ENCODE results near the gene NASP. TPM values are rescaled to one million over a fixed set of nuclear protein-coding genes. Genes with fewer than 3 reads are reported as not detected.

NASP gene
- total RNA-seq, 1 experiment from 2014 or later = 514 TPM

DNA sequence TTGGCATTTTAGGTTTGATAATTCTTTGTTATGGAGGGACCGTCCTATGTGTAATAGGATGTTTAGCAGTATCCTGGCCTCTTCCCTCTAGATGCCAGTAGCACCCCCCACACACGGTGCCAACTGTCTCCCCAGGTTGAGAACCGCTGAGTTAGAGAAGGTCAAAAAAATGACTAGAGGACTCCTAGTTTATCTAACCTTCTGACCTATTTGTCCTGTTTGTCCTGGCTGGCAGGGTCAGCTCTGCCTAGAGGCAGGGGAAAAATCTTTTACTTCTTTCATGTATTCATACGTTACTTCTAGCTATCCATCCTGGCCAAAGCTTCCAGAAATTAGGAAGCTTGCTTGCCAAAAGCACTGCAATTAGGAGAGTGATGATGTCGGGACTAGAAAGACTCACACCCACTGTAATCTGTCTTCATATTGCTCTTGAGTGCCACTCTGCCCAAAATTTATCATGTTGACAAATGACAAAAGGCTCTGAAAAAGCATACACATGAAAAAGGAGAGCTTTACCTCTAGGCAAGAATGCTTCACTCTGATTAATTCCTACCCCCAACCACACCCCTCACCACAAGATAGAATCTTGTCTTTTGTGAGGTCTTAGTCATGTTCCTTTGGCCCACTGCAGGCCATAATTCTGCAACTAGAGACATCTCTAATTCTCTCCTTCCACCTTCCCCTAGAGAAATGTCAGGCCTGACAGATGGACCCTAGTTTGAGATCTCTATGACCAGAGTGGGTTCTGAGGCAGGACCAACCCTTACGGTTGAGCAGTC, 47.7 kb upstream of the NASP start:
- no peak for DNase-seq

More for the DNA sequence above, 47.7 kb upstream of the NASP start:
- H3K27ac ChIP-seq (ENCODE audit: insufficient read length, low read depth, low read length) = no peak overlapping the region
- H3K4me1 ChIP-seq (ENCODE audit: insufficient read depth, low read length) = no peaks in the 10 kb centered on the region
- H2BK5ac ChIP-seq (ENCODE audit: insufficient read length, low read length) = no peak overlapping the region
- no peak overlapping the region for H2BK120ac ChIP-seq (ENCODE audit: low read depth, low read length, poor library complexity, severe bottlenecking)
- H4K8ac ChIP-seq (replicated peaks; ENCODE audit: insufficient read length, low read depth, low read length) = no peak overlapping the region
- no peak overlapping the region for H3K9ac ChIP-seq (ENCODE audit: extremely low read depth, insufficient read length, low read length)
- no peak overlapping the region for H2AFZ ChIP-seq (ENCODE audit: low read length)
- no peaks in the 10 kb centered on the region for H3K9me3 ChIP-seq (ENCODE audit: control insufficient read depth, low read depth, low read length)
- H2AK5ac ChIP-seq (ENCODE audit: insufficient read length, low read length) = no peak overlapping the region
- H3K79me2 ChIP-seq (ENCODE audit: insufficient read depth, low read length) = no peaks in the 10 kb centered on the region
- no peaks in the 10 kb centered on the region for H3K27me3 ChIP-seq (ENCODE audit: insufficient read depth, low read length)
- no CpG with 5 or more reads among the region's 6 CpGs for WGBS (ENCODE audit: extremely low coverage, insufficient read length, low lambda C conversion rate)
- Mint-ChIP-seq H3K36me3 (ENCODE audit: insufficient read depth in 1 of 3, low read depth in 3 of 3) (no peaks in the 10 kb centered on the region), H3K9me3 (no peaks in the 10 kb centered on the region), H3K4me3 (no peak overlapping the region), H3K27me3 (ENCODE audit: low read depth) (no peaks in the 10 kb centered on the region), H3K4me1 (peaks cover 12 to 13% of the 10 kb centered on the region in 2 experiments), H3K27ac (no peak overlapping the region)
- no peak overlapping the region for H3K4ac ChIP-seq (ENCODE audit: low read depth, low read length)
- H4K91ac ChIP-seq (ENCODE audit: insufficient read length, low read depth, low read length) = no peak overlapping the region
- H3K14ac ChIP-seq (ENCODE audit: insufficient read depth, low read length) = no peak overlapping the region
- no peak overlapping the region for H4K5ac ChIP-seq (ENCODE audit: insufficient read length, low read depth, low read length)
- H3K23ac ChIP-seq (ENCODE audit: insufficient read length, low read depth, low read length) = no peak overlapping the region
- no peaks in the 10 kb centered on the region for H3K79me1 ChIP-seq (ENCODE audit: insufficient read depth, low read depth, low read length, poor library complexity, severe bottlenecking)
- H3K18ac ChIP-seq (ENCODE audit: insufficient read length, low read depth, low read length) = no peak overlapping the region
- H2BK20ac ChIP-seq (ENCODE audit: low read depth, low read length, poor library complexity, severe bottlenecking) = no peak overlapping the region
- no peak overlapping the region for H3K4me2 ChIP-seq (ENCODE audit: insufficient read depth, insufficient read length, low read length)
- H2BK15ac ChIP-seq (ENCODE audit: low read depth, low read length) = no peak overlapping the region
- H4K20me1 ChIP-seq (ENCODE audit: control insufficient read depth, insufficient read depth, insufficient read length) = no peaks in the 10 kb centered on the region
- no peak overlapping the region for H2BK12ac ChIP-seq (ENCODE audit: insufficient read length, low read depth, low read length)
- H3K56ac ChIP-seq (ENCODE audit: insufficient read length, low read depth, low read length) = no peak overlapping the region
- no peaks in the 10 kb centered on the region for H3K23me2 ChIP-seq (ENCODE audit: insufficient read length, low read depth, low read length, poor library complexity, severe bottlenecking)
- no peak for TF ChIP-seq CTCF (conservative IDR thresholded peaks at IDR 0.05)
- no peak overlapping the region for H3T11ph ChIP-seq (ENCODE audit: low read length)

Data from H9 (cell line).